ENCODE data around the gene APOO.
A peak's percentile ranks its signal among the peaks of the same experiment; 100 is the strongest.
"Not testable (repeated sequence)": the region's sequence is repeated elsewhere in the genome, so short reads cannot be mapped to it uniquely, and the experiment has no call there.

The APOO gene

GRCh38 chrX:23901805-23902204 lies 5.9 kb downstream of the APOO start:
- DNase-seq = peak; percentile 61

- DNase-seq = peak; percentile 87
Observed at GRCh38 chrX:23901060-23901459, 6.7 kb downstream of the APOO start.

GRCh38 chrX:23900220-23900797 lies 7.4 kb downstream of the APOO start:
- no peak for DNase-seq

- no peak for DNase-seq
Observed at GRCh38 chrX:23898412-23898959, 9.3 kb downstream of the APOO start.

- DNase-seq = no peak
Observed at GRCh38 chrX:23896981-23897380, 10.8 kb downstream of the APOO start.

- DNase-seq = not testable (repeated sequence)
Observed at GRCh38 chrX:23896539-23896938, 11.2 kb downstream of the APOO start.

GRCh38 chrX:23894993-23895392 lies 12.7 kb downstream of the APOO start:
- DNase-seq = not testable (repeated sequence)

GRCh38 chrX:23890933-23891332 lies 16.8 kb downstream of the APOO start:
- no peak for DNase-seq

GRCh38 chrX:23888887-23889501 lies 18.7 kb downstream of the APOO start:
- no peak for DNase-seq

GRCh38 chrX:23887918-23888317 lies 19.8 kb downstream of the APOO start:
- DNase-seq = no peak

GRCh38 chrX:23887451-23887850 lies 20.3 kb downstream of the APOO start:
- DNase-seq = no peak

GRCh38 chrX:23885803-23886202 lies 21.9 kb downstream of the APOO start:
- no peak for DNase-seq

- peak; percentile 19 for DNase-seq
Observed at GRCh38 chrX:23884427-23885024, 23.2 kb downstream of the APOO start.

GRCh38 chrX:23883737-23884354 lies 23.9 kb downstream of the APOO start:
- no peak for DNase-seq

GRCh38 chrX:23879380-23880090 lies 28.2 kb downstream of the APOO start:
- DNase-seq = no peak

- peak; percentile 65 for DNase-seq
Observed at GRCh38 chrX:23871905-23872546, 35.7 kb downstream of the APOO start.

- DNase-seq = no peak
Observed at GRCh38 chrX:23870041-23870440, 37.7 kb downstream of the APOO start.

- no peak for DNase-seq
Observed at GRCh38 chrX:23864742-23865326, 42.9 kb downstream of the APOO start.

- not testable (repeated sequence) for DNase-seq
Observed at GRCh38 chrX:23861952-23862351, 45.8 kb downstream of the APOO start.

- DNase-seq = no peak
Observed at GRCh38 chrX:23861215-23861896, 46.4 kb downstream of the APOO start.

- not testable (repeated sequence) for DNase-seq
Observed at GRCh38 chrX:23859238-23859637, 48.5 kb downstream of the APOO start.

- DNase-seq = no peak
Observed at GRCh38 chrX:23857935-23858334, 49.8 kb downstream of the APOO start.

Measured in GF-D8 (cell line).